HG03354 (cell line): ENCODE results near the gene AKAP6.

Experiments
- ATAC-seq: cut with Tn5 transposase; IDR thresholded peaks from one replicate; pipeline ENCODE4 v1.9.1; 2021; ENCODE audit warnings: mild to moderate bottlenecking; ENCODE audit not compliant: unreplicated experiment, poor library complexity, severe bottlenecking

Gene AKAP6

GRCh38 chr14:32469388-32470160 is 140.5 kb downstream of the AKAP6 start:
- no peak for ATAC-seq

- ATAC-seq = no peak
These were observed 141.1 kb downstream of the AKAP6 start for GRCh38 chr14:32470161-32470715.

- ATAC-seq = no peak
These were observed 142.1 kb downstream of the AKAP6 start for GRCh38 chr14:32471181-32471580.

- ATAC-seq = no peak
These were observed 143.0 kb downstream of the AKAP6 start for GRCh38 chr14:32472076-32472475.

- no peak for ATAC-seq
These were observed 143.7 kb downstream of the AKAP6 start for GRCh38 chr14:32472512-32473463.

GRCh38 chr14:32473464-32473855 is 144.4 kb downstream of the AKAP6 start:
- ATAC-seq = no peak

- no peak for ATAC-seq
These were observed 145.5 kb downstream of the AKAP6 start for GRCh38 chr14:32474478-32475195.

GRCh38 chr14:32476532-32476931 is 147.4 kb downstream of the AKAP6 start:
- ATAC-seq = no peak

- no peak for ATAC-seq
These were observed 148.3 kb downstream of the AKAP6 start for GRCh38 chr14:32477396-32477795.

- ATAC-seq = no peak
These were observed 149.0 kb downstream of the AKAP6 start for GRCh38 chr14:32478050-32478449.

GRCh38 chr14:32480337-32480736 is 151.2 kb downstream of the AKAP6 start:
- no peak for ATAC-seq

GRCh38 chr14:32481707-32482106 is 152.6 kb downstream of the AKAP6 start:
- ATAC-seq = no peak

GRCh38 chr14:32491416-32492016 is 162.4 kb downstream of the AKAP6 start:
- no peak for ATAC-seq

- ATAC-seq = no peak
These were observed 163.4 kb downstream of the AKAP6 start for GRCh38 chr14:32492457-32492856.

- ATAC-seq = no peak
These were observed 165.7 kb downstream of the AKAP6 start for GRCh38 chr14:32494609-32495434.

GRCh38 chr14:32495435-32495734 is 166.3 kb downstream of the AKAP6 start:
- ATAC-seq = no peak

- ATAC-seq = no peak
These were observed 168.2 kb downstream of the AKAP6 start for GRCh38 chr14:32497248-32497647.

GRCh38 chr14:32507029-32507984 is 178.2 kb downstream of the AKAP6 start:
- no peak for ATAC-seq
